Activated CD8-positive, alpha-beta memory T cell treated with anti-CD3 and anti-CD28 coated beads for 24 hours (primary cell): ENCODE data around the gene SYNDIG1.

Experiments
- DNase-seq: peaks from one replicate; pipeline ENCODE4 v3.0.0-alpha.2; 2020

SYNDIG1 gene

DNA sequence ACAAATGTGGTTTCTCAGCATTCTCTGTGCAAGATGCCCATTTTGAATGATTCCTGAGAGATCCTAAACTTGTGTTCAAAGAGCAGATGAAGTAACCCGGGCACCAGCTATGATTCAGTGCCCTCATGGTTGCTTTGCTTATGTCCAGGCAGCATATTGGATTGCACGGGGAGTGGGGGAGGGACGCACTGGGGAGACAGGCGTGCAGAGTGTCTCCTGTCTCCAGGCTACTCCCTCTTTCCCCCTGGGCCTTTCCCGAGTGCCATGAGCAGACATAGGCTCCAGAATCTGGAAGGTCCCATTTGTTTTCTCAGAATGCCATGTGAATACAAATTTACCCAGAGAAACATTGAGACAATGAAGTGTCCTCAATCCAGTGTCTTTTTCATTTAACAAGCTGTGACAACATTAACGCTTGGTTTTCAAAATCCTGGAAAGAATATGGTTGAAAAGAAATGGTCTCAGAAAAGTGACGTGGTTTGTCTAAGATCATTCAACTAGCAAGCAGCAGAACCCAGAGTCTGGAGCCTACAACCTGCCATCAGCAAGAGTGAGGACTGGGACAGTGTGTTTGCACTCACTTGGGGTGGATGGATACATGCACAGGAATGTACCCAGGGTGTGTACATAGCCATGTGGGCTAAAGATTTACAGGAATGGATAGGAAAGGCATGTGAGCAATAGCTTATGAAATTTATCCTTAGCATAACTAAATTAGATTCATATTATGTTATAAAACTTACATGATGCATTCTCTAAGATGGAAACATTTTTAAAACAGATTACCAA lies 4.2 kb downstream of the SYNDIG1 start:
- no peak for DNase-seq

DNA sequence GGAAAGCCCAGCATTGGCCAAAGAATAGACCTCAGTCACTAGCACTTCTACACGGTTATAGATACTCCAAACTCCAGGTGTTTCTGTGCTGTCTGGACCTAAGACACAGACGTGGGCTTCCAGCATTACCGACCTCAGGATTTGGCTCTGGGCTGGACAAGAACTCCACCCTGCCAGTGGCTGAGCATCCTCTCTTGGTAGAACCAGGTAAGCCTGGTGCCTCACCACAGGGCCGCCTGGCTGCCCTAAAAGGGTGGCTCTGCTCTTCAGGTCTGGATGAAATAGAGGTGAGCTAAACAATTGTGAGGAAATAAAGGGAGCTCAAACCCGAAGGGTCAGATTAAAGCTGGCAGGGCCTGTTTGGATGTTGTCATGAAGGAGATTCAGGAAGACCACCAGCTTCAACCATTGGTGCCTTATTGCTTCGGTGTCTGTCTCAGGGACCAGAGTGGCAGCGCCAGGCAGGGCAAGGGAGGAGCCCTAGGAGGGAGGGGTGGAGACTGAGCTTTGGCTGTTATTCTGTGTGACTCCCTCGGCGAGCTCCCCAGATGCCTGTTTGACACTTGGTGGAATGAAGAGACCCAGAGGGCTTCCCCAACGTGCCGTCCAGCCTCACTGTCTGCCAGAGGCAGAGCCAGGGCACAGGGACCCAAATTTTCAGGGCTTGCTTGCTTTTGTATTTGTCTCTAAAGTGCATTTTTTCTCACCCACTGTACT lies 8.6 kb downstream of the SYNDIG1 start:
- DNase-seq: no peak

DNA sequence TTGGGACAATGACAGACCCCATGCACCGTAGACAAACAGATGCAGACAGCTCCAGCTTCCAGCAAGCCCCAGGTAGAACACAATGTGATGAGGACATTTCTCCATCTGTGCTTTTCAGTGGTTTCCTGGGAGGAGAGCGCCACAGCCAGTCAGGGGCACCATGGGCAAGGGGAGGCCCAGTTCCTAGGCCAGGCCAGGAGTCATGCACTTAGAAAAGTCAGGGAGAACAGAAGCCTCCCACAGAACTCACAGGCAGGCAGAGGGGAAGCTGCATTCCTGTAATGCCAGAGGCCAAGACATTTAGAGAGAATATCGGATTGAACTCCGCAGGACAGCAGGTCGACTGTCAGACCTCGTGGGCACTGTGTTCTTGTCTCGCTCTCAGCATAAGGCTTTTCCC lies 9.2 kb downstream of the SYNDIG1 start:
- no peak for DNase-seq

DNA sequence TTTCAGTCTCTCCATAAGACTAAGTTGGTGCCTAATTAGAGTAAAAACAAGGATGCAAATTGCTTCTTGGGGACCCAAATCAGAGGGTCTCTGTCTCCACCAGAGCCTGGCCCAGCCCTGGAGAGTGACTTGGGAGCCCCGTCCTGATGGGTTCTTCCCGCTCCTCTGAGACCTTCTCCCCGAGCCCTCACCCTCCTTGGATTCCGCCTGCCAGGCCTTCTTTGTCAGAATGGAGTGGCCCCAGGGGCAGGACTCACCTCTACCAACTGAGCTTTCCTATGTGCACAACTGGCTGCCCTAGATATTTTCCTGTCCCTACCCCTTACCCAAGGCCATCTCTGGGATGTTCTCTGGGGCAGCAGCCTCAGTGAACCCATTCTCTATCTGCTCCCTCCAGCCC lies 9.7 kb downstream of the SYNDIG1 start:
- no peak for DNase-seq

DNA sequence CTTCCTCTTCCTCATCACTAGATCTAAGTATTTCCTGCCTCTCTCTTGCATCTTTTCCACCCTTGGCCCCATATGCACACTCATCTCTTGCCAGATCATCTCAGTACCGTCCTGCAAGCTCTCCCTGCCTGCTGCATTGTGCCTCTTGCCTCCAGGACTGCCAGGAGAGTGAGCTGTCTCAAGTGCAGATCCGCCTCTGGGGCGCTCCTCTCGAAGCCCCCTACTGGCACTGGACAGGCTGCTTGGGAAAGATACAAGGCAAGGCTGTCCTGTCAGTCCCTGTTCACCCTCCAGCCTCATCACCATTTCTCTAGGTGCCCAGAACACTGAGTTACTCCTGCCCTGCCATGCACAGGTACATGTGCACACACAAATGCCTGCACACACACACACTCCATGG lies 10.2 kb downstream of the SYNDIG1 start:
- no peak for DNase-seq

DNA sequence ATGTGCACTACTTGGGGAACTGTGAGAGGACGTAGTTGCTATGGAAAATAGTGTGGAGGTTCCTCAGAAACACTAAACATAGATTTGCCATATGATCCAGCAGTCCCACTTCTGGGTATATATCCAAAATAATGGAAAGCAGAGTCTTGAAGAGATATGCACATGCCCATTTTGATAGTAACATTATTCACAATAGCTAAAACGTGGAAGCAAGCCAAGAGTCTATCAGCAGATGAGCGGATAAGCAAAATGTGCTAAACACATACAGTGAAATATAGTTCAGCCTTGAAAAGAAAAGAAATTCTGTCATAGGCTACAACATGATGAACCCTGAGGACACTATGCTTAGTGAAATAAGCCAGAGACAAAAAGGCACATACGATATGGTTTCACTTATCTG lies 11.1 kb downstream of the SYNDIG1 start:
- no peak for DNase-seq

DNA sequence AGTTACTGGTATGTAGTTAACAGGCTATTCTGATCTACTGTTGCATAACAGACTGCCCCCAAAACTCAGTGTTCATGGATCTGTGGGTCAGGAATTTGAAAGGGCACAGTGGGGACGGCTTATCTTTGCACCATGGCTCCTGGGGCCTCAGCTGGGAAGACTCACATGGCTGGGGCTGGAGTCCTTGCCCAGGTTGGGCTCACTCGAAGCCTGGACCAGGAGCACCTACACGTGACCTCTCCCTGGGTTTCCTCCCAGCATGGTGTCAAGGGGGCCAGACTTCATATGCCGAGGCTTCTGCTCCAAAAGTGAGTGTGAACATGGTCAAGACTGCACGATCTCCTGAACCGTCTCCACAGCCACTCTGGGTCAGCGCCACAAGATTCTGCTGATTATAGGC lies 11.7 kb downstream of the SYNDIG1 start:
- DNase-seq: no peak

DNA sequence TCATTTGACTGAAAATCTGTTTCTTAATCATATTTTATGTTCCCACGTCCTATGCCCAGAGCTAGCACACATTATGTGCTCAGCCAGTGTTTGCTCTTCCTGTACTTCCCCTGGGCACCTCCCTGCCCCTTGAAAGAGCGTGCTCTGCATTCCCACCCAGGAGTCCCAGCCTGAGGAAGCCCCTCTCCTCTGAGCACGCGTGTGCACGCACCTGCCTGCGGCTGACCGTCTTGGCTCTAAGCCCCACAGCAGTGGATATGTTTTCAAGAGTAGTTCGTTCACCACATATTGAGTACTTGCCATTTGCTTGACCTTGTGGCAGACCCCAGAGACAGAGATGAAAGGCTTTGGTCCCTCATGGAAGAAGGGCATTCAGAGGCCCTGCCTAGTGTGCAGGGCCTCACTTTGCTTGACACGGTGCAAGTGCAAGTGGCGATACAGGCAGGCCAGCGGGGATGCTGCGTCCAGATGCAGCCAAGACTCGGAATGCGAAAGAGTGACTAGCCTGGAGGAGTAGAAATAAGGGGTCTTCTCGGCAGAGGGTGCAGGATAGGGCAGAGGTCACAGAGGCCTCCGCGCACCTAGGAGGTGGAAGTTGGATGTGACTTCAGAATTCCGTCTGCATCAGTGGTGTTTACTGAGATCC lies 14.1 kb downstream of the SYNDIG1 start:
- DNase-seq: no peak

DNA sequence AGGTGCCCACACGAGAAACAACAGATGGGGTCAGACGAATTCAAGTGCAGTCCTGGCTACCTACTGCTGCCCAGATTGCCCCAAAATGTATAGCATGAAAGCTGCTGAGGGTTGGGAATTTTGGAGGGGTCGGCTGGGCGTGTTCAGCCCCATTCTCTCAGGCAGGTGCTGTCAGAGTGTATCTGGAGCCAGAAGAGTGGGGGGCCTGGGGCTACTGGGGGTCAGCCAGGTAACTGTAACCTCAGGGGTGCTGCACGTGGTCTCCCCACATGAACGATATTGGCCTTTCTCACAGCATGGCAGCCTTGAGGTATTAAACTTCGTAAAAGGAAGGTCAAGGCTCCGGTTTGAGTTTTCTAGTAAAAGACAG lies 14.6 kb downstream of the SYNDIG1 start:
- no peak for DNase-seq

DNA sequence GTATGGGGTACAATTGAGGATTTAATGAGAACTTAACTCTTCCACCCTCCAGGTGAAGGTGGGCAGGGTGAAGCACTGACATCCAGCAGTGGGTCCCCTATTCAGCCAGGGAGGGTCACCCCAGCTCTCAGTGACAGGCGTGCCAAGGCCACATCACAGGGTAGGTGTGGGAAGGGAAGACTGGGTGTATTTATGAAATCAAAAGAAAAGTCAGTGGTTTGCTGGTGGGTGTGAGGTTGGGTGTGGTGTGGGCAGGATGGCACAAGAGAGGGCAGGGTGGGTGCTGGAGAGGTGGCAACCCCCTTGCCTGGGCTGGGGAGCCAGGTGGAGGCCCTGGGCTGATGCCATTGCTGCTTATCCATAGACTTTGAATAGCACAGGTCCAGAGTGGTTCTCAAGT lies 16.6 kb downstream of the SYNDIG1 start:
- no peak for DNase-seq

DNA sequence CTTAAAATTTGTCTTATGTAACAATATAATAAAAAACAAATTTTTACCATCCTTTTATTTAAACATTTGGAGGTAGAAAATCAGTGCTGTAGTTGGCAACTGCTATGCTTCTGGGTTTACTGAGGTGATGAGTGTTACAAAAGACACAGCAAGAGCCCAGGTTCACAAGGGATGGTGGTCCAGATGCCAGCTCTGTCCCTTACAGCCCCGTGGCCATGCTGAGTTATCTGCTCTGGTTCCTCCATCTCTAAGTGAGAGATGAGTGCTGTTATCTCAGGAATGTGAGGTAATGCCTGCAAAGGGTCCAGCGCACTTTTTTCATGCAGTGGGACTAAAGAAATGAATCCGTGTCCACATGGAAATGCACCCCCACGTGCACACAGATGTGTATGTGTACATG lies 17.8 kb downstream of the SYNDIG1 start:
- DNase-seq: no peak

DNA sequence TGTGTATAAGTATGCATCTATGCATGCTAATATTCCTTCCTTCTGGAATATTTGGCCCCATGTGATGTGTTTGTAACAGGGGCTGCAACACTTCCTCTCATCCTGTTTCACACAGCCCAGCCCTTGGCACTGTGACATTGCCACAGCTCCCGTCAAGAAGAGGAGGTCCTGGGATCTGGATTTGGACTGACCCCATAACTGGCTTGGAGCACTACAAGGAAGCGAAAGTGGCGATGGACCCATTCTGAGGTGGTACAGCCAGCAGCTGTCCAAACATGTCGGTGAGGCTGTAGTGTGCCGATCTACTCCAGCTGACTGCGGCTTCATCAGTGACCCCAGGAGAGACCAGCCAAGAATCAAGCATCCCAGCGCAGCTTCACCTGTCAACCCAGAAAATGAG lies 18.2 kb downstream of the SYNDIG1 start:
- DNase-seq: no peak

DNA sequence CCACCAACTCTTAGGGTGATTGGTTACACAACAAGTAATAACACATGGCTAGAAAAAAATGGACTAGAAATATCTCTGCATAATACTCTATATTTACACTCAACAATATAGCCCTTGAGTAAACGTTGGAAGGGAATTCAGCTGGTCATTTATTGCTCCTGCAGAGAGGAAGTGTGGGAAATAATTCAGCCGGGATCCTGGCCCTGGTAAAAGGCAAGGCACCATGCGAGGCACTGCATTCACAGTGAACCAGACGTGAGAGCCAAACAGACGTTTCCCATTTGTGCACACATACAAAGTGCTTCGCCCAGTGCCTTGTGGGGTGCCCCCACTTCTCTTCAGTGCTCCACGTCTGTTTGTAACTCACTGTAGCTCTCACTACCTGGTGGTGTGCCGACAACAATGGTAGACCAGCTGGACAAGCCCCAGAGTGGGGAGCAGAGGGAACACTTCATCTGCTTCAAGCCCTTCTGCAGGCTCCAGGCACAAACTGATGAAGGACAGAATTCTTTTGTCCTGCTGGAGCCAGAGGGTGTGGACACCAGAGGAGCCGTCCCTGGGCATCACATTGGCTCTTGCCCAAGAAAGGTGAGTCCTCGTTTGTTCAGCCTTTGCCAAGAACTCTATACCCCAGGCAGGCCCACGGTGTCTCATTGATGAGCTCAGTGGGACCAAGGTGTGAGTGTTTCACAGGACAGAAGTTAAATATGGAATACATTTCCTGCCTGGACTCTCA lies 18.8 kb downstream of the SYNDIG1 start:
- DNase-seq: no peak

DNA sequence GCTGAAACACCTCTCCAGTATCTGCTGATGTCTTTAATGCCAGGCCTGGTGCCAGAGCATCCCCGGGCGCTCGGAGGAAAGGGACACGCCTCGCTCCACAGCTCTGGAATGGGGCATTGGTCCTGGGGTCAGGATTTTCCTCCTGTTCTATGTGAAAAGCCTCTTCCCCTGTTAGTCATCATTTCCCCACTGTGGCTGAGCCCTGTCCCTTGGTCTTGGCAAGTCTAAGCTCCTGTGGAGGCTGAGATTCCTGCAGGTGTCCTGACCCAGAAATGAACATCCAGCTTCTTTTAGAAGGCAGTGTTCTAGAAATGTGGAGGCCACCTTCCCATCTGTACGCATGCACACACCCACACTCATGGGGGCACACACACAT lies 19.4 kb downstream of the SYNDIG1 start:
- DNase-seq: no peak

DNA sequence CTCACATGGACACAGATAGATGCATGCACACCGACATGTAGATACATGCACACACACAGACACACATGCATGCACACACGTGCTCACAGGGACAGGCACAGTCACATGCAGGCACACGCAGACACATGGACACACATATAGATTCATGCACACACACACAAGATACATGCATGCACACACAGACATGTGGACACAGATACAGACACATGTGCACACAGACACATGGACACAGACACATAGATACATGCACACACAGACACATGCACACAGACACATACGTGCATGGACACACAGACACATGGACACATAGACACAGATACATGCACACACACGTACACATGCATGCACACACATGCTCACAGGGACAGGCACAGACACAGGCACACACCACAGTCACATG lies 19.8 kb downstream of the SYNDIG1 start:
- no peak for DNase-seq

DNA sequence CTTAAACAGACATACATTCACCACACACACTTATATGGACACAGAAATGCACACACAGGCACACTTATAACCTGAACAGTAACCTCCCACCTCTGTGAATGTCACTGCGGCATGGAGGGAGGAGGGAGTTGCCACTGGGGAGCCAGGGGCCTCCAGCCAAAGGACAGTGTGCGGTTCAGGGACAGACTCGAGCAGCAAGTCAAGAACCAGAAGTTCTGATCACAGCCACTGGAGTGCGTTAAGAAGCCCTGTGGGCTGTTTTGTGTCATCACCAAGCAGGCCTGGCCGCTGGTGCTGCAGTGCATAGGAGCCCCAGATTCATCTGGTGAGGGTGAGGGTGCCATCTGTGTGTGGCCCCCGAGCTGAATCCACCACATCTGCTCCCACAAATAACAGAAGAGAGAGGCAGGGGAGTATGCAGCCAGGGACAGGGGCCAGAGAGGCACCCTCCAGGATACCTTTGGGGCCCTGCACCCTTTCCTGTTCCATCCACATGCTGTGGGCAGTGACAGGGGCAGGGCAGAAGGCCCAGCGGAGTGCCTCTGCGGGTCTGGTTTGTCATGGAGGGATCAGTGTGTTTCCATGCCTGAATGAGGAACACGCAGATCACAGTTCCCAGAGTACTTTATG lies 20.3 kb downstream of the SYNDIG1 start:
- DNase-seq: no peak

DNA sequence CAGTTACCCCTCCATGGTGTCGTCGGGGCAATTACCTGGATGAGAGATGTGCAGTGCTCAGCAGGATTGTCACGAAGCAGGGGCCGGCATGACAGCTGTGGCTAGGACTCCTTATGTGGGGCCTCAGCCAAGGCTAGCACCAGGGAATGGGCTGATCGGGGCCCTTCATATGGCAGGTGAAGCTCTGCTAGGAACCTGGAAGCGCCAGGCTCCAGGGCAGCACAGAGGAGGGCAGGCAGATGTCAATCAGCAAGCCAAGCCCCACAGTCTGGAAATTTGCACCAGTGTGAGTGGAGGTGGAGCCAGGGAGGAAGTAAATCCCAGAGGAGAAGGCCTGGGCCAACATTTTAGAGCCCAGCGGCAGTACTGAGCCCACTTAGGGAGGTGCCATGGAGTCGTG lies 21.2 kb downstream of the SYNDIG1 start:
- DNase-seq: peak; percentile 13

DNA sequence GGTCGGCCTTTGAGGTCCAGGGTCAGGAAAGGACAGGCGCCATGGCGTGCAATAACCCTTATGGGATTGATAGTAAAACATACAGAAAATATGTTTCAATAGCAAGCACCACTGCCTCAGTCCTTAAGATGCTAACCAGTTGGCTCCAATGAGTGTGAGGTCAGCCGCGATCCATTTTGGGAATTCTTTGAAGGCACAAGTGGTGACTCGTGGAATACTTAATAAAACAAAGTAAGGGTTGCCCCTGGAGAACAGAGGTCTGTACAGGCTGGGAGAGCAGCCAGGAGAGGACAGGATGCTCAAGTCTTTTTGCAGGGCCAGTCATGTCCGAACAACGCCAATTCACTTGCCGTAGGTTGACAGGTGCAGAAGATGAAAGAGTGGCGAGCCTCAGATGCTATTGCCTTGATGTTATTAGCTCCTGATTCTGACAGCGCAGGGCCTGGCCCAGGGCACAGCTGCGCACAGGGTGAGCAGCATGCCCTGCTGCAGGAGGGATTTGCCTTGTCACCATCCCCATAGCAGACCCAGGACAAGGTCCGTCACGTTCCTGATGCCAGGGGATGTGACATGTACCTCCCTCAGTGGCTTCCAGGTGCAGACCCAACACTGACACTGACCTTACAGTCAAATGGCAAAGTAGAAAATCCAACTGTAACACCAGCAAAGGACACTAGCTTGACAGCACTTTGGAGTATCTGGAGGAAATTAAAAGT lies 21.8 kb downstream of the SYNDIG1 start:
- peak; percentile 26 for DNase-seq

DNA sequence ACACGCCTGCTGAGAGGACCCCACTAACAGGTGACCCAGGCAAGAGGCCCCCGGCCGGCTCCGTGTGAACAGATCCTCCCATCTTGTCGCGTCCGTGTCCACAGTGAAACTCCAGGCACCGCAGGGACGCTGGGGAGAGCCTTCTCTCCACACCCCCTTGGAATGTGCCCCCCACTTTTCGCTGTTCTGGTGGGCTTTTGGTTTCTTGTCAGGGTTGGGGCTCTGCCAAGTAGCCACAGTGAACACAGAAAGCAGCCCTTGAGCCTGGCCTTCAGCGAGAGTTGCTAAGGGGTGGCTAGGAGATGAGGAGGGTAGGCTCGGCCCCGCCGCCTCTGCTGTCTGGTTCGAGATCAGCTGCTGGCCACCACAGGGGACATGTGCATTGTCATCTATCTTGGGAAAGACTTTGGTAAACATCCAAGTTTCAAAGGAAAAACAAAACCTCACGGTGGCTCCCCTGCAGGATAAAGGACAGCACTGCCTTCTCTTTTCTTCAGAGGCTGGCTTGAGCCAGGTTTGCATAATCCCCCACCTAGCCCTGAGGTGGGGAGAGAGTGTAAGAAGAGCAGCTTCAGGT lies 22.7 kb downstream of the SYNDIG1 start:
- peak; percentile 28 for DNase-seq

DNA sequence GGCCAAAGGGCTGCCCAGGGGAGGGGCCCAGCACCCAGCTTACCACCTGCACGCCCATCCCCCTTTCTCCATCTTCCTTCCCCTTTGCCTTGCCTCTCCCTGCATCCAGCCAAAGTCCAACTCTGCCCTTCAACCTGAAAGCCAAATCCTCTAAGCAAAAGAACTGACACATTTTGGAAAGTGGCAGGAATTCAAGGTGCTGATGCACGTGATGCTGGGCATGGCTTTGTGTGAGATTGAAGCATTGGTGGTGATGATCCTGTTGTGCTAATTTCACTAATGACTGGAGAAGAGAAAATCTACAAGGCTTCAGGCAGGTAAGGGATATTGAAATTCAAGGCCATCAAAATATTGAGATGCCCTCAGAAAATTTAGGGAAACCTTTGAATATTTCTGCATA lies 23.3 kb downstream of the SYNDIG1 start:
- no peak for DNase-seq

DNA sequence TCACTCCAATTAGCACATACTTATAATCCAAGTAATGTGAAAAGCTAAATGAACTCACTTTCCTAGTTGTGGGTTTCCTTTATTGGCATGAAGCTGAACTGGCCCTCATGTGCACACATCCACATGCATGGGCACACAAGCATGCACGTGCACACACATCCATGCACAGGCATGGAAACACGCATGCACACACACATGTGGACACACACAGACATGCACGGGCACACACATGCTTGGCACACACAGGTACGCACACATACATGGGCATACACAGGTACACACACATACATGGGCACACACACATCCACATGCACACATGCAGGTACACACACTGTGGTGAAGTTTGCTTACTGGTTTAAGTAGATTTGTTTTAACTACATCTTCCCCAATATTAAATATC lies 23.8 kb downstream of the SYNDIG1 start:
- DNase-seq: no peak
